ENCODE data around the gene DDR1. TPM values are rescaled to one million over a fixed set of nuclear protein-coding genes. Genes with fewer than 3 reads are reported as not detected.
A peak's percentile ranks its signal among the peaks of the same experiment; 100 is the strongest.
"Not testable (repeated sequence)": the region's sequence is repeated elsewhere in the genome, so short reads cannot be mapped to it uniquely, and the experiment has no call there.

Gene DDR1
- 220 TPM for total RNA-seq

DNA sequence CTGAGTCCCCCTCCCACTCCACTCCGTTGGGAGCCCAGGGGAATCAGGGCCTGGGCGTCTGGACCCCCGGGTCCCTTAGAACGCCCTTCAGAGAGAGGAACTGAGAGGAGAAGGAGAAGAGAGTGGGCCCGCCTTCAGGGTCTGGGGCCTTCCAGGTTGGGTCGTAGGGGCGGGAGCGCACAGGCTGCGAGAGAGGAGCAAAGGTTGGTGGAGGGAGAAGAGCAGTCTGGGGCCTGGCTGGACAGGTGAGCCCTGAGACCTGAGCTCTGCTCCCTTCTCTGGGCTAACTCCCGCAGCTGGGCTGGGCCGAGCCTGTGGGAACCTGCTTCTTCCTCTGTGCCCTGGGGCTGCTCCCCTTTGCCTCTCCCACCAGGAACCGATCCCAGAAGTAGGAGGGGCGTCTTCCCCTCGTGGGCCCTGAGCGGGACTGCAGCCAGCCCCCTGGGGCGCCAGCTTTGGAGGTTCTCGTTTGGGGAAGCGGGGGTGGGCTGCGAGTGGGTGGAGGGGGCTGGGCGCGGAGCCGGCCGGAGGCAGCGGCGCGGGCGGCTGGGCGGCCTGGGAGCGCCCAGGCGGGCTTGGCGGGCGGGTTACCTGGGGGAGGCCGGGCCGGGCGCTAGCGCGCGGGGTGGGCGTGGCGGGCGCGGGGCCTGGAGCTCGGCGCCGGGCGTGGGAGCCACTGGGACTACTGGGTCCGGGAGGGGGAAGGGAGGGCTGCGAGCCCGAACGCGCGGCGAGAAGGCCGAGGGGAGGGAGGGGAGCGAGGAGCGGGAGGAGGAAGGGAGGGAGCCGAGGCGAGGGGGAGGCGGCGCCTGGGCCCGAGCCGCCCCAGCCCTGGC lies at the start of gene DDR1:
DDR1 (plus strand) TSS at position 835 of the 836 bp plus-strand sequence. CDS start 4,211 bp downstream, outside the sequence.
- ATAC-seq = peak; percentile 62

DNA sequence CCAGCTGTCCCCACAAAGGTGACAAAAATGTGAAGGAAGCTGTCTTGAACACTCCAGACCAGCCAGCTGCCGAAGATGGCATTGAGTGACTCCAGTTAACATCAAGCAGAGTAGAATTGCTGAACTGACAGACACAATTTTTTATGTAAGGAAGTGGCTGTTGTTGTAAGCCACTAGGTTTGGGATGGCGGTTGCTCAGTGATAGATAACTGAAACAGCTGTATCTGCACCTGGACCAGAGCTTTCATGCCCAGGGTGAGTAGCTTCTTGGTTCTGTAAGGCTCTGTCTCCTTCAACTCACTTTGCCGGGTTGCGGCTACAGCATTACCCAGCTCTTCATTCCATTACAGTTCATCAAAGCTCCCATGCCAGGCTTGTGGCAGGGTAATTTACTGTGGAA lies 49.7 kb upstream of the DDR1 start:
- no peak for ATAC-seq

DNA sequence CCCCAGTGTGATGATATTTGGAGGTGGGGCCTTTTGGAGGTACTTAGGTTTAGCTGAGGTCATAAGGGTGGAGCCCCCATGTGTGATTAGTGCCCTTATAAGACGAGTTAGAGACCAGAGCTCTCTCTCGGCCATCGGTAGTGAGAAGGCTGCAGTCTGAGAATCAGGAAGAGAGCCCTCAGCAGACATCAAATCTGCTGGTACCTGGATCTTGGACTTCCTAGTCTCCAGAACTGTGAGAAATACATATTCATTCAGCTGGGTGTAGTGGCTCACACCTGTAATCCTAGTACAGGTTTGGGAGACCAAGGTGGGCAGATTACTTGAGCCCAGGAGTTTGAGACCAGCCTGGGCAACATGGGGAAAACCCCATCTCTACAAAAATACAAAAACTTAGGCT lies 48.7 kb upstream of the DDR1 start:
- no peak for ATAC-seq

DNA sequence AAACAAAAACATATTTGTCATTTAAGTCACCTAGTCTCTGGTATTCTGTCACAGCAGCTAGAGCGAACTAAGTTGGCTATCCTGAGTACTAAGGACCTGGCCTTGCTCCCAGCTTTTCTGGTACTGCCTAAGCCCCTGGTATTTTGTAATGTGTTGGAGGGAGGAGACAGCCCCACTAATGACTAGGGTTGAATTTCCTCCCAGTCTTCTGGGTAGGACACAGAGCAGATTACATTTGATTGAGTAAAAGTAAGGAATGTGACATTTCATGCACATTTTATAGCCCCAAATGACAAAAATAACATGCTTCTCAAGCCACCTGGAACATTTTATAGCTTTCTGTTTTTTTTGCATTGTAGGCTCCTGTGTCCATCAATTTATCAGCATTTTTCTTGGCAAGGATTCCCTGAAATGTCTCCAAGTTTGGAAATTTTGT lies 47.9 kb upstream of the DDR1 start:
- peak; percentile 41 for ATAC-seq

DNA sequence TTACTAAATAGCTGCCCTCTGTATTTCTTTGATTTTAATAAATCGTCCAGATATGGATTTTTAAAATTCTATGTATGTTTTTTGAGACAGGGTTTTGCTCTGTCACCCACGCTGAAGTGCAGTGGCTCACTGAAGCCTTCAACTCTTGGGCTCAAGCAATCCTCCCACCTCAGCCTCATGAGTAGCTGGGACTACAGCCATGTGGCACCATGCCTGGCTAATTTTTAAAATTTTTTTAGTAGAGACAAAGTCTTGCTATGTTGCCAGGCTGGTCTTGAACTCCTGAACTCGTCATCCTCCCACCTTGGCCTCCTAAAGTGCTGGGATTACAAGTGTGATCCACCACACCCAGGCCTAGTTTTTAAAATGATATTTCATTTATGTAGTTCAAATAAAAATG lies 47.4 kb upstream of the DDR1 start:
- no peak for ATAC-seq

DNA sequence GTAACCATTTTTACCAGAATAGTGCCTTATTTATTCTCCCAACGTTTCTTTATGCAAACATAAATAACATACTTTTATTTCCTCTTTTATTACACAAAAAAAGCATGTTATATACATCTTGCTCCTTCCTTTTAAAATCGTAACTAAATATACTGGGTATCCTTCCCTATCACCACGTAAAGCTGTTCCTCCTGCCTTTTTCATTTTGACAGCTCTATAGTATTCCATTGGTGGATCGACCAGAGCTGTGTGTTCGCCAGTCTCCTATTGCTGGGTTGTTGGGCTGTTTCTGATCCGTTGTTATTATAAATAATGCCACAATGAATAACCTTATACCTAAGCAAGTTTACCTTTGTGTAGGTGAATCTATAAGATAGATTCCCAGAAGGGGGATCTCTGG lies 46.9 kb upstream of the DDR1 start:
- no peak for ATAC-seq

DNA sequence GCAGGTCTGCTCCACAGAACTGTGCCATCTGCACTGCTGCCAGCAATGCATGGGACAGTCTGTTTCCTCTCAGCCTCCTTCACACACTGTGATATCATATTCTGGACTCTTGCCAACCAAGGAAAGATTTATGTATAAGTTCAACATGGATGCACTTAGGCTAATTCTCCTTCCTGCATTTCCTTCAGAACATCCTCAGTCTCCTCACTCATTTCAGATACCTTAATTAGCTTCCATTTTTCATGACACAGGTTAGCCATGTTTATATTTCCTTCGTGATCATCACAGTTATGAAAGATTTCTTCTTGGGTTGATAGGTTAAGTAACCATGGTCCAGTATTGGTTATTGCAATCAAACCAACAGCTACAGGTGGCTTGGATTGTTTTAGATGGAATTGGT lies 46.4 kb upstream of the DDR1 start:
- no peak for ATAC-seq

DNA sequence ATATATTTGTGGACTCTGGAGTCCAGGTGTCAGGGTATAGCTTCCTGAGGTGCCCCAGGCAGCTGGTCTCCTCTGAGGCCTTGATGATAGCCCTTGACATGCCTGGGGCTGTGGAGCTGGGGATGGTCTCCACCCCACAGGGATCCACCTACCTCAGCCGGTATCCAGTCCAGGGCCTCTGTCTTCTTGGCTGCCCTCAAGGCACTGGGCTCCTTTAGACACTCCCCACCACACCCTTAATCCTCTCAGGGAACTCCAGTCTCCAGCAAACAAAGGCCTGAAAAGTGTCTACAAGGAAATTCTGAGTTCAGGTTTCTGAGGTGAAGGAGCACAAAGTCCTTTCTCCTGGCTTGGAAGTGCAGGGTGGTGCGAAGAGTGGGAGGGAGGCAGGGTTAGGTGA lies 44.6 kb upstream of the DDR1 start:
- ATAC-seq = peak; percentile 86

DNA sequence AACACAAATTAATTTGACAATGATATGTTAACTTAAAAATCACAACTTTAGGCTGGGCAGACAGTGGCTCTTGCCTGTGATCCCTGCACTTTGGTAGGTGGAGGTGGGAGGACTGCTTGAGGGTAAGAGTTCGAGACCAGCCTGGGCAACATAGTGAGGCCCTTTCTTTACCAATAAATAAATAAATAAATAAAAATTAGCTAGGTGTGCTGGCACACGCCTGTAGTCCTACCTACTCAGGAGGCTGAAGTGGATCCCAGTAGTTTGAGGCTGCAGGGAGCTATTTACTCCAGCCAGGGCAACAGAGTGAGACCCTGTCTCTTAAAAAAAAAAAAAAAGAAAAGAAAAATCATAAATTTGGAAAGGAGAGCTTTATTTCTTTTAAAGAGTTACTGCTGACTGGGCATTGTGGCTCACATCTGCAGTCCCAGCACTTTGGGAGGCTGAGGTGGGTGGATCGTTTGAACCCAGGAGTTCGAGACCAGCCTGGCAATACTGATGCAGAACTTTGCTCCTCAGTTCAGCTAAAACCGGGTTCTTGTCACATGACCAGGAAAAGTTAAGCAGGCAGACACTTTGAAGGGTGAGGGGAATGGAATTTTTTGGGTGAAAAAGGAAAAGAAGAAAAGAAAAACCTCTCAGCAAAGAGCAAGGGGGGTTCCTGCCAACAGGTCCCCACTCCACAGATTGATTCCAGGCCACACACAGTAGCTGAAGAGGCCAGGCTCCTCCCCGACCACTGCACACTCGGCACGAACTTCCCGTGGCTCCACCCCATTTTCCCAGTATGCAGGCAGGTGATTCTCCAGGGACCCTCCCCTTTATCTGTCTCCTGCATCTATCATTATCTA lies 44.0 kb upstream of the DDR1 start:
- no peak for ATAC-seq

DNA sequence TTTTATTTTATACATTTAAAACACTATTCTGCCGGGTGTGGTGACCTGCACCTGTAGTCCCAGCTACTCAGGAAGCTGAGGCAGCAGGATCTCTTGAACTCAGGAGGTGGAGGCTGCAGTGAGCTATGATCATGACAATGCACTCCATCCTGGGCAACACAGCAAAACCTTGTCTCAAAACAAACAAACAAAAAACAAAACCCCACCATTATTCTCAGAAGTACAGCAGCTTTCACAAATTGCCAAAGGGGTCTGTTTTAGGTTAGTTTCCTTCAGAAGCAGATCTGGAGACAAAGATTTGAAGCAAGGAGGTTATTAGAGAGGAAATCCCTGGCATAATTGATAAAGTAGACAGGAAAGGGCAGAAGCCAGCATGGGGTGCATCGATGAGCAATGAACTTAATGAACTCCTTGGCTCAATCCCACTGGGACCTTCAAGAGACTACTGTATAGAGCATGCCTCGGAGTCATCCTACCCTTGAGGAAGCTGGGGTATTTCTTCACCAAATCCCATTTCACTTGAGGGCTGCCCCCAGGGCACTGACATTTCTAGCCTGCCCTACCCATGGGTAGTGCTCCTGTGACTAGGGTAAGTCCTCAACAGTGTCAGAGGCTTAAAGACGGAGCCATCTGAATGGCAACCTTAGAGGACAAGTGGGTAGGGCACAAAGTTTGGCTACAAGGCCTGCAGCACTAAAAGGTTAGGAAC lies 43.2 kb upstream of the DDR1 start:
- peak; percentile 6 for ATAC-seq

DNA sequence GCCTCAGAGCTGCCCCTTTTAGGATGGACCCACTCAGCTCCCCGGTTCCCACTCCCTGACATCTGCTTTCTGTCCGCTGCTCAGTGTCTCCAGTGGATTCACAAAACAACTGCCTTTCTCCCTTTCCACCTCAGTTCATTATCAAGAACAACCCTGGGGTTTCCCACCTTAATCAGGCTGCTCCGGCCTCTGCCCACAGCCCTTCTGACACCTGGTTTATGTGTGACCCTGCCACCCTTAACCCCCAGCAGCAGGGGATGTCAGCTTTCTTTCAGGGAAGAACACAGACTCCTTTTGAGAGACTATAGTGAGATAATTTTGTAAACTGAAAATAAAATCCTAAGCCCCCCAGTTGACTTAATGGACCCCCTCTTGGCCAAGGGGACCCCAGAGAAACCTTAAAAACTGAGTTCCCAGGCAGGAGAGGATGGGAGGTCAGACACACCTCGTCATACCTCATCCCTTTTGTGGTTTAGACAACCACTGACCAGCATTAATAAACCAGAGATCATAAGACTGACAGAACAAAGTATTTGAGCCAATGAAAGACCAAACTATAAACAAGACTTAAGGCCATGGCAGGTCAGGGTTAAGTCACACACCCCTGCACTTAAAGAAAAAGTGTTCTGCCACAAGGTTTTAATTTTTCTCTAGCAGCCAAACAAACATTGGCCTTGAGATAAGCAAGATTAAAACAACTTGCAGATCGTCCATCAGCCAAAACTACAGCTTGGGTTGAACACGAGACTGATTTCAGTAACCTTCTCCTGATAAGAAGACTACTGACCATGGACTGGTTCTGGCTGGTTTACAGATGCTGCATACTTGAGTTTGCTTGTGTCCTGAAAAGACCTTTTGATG lies 42.4 kb upstream of the DDR1 start:
- no peak for ATAC-seq

DNA sequence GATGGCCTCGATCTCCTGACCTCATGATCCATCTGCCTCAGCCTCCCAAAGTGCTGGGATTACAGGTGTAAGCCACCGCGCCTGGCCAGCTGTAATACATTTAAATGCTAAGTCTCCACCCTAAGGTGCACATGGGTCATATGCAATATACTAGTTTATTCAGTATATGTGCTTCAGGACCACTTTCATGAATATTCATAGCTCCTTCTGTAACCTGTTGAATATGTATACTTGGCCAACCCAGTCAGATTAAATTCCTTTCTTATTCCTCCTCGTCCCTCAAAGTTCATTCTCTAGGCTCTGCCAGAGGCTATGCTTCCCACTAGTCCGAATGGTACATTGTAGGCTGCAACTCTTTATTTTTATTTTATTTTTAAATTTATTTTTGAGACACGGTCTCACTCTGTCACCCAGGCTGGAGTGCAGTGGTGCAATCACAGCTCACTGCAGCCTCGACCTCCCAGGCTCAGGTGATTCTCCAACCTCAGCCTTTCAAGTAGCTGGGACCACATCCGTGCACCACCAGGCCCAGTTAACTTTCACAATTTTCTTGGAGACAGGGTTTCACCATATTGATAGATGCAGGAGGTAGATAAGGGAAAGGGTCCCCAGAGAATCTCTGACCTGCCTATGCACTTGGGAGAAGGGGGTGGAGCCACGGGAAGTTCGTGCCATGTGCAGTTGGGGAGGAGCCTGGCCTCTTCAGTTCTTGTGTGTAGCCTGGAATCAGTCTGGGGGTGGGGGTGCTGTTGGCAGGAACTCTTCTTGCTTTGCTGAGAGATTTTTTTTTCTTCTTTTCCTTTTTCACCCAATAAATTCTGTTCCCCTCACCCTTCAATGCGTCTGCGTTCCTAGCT lies 41.3 kb upstream of the DDR1 start:
- no peak for ATAC-seq

DNA sequence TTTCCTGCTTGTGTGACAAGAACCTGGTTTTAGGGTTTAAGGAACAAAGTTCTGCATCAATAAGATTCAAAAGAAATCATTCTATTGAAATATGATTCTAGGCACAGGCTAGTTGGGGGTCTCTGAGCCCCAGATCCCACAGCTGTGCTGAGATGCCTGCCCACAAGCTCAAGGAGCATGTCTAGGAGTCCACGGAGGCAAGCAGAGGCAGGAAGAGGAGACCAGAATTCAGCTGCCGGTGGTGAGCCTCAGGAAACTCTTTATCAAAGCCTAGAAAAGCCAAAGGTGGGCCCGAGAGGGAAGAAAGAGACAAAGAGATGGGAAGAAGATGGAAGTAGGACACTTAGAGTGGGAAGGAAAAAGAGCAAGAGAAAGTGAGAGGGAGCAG lies 40.7 kb upstream of the DDR1 start:
- ATAC-seq = no peak

DNA sequence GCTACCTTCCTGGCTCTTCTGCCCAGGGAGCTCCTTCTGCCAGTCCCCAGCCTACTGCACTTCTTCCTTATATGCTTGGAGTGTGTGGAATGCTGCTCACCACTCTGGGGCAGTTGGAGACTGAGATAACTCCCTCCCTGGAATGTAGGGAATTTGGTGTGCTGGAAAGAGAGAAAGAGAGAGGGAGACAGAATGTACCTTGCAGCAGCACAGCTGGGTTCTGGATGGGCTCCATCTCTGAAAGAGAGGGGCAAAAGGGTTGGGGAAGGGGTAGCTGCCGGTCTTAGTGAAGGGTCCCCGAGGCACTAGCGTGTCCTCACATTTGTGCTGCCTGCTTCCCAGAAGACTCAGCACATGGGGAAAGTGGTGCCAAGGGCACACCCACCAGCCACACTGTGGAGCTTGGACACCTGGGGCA lies 40.2 kb upstream of the DDR1 start:
- ATAC-seq = no peak

DNA sequence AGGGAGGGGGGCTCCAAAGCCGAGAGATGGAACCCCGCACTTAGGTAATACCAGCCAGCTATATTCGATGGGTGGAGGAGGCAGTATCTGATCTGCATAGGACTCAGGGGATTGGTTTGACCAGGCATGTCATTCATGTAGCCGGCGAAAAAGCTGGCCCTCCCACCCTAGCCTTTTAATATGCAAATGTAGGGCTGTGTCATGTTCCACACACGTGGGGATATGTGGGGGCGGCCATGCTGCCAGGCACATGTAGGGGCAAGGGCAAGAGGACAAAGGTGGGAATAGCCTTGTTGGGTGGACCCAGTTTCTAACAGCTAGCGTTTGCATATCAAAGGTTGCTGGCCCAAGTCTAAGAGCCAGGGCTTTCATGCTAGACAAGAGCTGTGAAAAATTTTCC lies 39.1 kb upstream of the DDR1 start:
- no peak for ATAC-seq

DNA sequence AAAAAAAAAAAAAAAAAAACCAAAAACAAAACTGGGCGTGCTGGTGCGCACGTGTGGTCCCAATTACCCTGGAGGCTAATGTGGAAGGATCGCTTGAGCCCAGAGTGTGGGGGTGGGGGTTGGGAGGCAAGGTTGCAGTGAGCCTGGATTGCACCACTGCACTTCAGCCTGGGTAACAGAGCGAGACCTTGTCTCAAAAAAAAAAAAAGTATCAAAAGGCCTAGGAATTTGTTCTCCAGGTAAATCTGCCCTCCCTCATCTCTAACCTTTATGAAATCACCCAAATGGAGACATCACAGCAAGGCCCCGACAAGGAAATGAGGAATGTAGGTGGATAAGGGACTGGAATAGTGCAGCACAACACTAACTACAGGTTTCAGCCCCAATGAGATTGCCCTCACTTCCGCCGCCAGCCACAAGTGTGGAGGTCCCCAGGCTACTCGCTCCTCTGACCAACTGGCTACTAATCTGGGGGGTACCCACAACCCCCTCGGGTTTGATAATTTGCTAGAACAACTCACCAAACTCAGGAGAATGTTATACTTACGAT lies 36.8 kb upstream of the DDR1 start:
- peak; percentile 27 for ATAC-seq

DNA sequence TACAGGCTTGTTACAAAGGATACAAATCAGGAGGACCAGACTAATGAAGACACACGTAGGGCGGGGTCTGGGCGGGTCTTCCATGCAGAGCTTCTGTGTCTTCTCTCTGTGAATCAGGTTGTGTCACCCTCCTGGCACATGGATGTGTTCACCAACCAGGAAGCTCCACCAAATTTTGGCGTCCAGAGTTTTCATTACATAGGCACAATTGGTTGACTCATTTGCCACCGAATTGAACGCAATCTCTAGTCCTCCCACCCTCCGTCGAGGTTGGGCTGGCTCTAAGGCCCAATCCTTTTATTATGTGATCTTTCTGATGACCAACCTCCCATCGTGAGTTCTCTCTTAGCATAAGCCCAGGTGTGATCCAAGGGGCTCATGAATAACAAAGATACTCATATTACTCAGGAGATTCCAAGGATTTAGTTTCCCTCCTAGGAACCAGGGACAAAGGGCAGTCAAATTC lies 36.3 kb upstream of the DDR1 start:
- ATAC-seq = peak; percentile 93

DNA sequence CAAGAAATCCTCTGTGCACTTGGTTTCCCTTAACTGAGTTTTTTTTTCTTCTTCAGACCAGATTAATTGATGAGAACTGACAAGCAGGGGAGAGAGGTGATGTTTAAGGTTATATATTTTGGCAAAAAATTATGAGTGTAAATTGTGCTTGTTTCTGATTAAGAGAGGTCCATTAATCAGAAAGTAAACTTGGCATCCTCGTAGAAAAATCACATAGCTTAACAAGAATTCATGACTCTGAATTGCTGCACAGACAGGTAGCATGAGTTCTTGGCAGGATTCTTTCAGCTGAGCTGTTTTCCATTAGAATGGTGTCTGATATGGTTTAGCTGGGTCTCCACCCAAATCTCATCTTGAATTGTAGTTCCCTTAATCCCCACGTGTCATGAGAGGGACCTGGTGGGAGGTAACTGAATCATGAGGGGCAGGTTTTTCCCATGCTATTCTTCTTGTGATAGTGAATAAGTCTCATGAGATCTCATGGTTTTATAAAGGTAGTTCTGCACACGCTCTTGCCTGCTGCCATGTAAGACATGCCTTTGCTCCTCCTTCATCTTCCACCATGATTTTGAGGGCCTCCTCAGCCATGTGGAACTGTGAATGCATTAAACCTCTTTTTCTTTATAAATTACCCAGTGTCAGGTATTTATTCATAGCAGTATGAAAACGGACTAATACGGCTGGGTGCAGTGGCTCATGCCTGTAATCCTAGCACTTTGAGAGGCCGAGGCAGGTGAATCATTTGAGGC lies 34.2 kb upstream of the DDR1 start:
- ATAC-seq = no peak

DNA sequence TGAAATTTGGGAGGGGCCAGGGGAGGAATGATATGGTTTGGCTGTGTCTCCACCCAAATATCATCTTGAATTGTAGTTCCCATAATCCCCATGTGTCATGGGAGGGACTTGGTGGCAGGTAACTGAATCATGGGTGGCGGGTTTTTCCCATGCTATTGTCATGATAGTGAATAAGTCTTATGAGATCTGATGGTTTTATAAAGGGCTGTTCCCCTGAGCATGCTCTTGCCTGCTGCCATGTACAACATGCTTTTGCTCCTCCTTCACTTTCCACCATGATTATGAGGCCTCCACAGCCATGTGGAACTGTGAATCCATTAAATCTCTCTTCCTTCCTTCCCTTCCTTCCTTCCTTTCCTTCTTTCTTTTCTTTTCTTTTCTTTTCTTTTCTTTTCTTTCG lies 31.9 kb upstream of the DDR1 start:
- not testable (repeated sequence) for ATAC-seq
